ENCODE results near the gene ZG16. TPM values are rescaled to one million over a fixed set of nuclear protein-coding genes. Genes with fewer than 3 reads are reported as not detected.
A peak's percentile ranks its signal among the peaks of the same experiment; 100 is the strongest.

Gene ZG16
- total and polyA plus RNA-seq, 9 of the 15 experiments (the other 6 are each of a cell fraction or from before 2014, with no cell fraction given): 0.04 TPM; not detected in 8

- TF ChIP-seq PHTF2 (CRISPR knock-in tag; IDR thresholded peaks at IDR 0.05) (no peak), CSDE1 (IDR thresholded peaks at IDR 0.05) (no peak), NRF1 (conservative IDR thresholded peaks at IDR 0.05 in 1 of 2, IDR thresholded peaks at IDR 0.05 in 1 of 2) (no peak), ZNF263 (CRISPR knock-in tag; IDR thresholded peaks at IDR 0.05; ENCODE audit: borderline replicate concordance) (peak; percentile 34; the same call in 1 of the 2 replicates), RBM14 (IDR thresholded peaks at IDR 0.05; ENCODE audit: borderline replicate concordance, insufficient read depth, low read depth, low read length) (no peak), HDGF (IDR thresholded peaks at IDR 0.05) (0 out of 2 replicates have a peak, but pooled peaks have one; percentile 21), POLR2B (IDR thresholded peaks at IDR 0.05; ENCODE audit: low read depth, partially characterized antibody) (no peak), BRF1 (IDR thresholded peaks at IDR 0.05; ENCODE audit: borderline replicate concordance, extremely low read depth, insufficient read length) (no peak), BMI1 (IDR thresholded peaks at IDR 0.05; ENCODE audit: low read length) (no peak), MTA2 (IDR thresholded peaks at IDR 0.05; ENCODE audit: low read depth) (no peak), PTBP1 (IDR thresholded peaks at IDR 0.05; ENCODE audit: low read depth, low read length) (no peak), SOX6 (IDR thresholded peaks at IDR 0.05) (no peak), TARDBP (IDR thresholded peaks at IDR 0.05) (no peak), E2F3 (CRISPR knock-in tag; IDR thresholded peaks at IDR 0.05) (no peak), XRCC3 (IDR thresholded peaks at IDR 0.05) (no peak), BHLHE40 (IDR thresholded peaks at IDR 0.05; ENCODE audit: low read length) (no peak), POLR2G (IDR thresholded peaks at IDR 0.05; ENCODE audit: low read depth, low read length) (no peak), ZNF23 (CRISPR knock-in tag; IDR thresholded peaks at IDR 0.05) (no peak), USF2 (CRISPR knock-in tag; IDR thresholded peaks at IDR 0.05) (no peak), ZNF592 (IDR thresholded peaks at IDR 0.05) (no peak), PPARD (CRISPR knock-in tag; IDR thresholded peaks at IDR 0.05) (no peak), HMG20B (CRISPR knock-in tag; IDR thresholded peaks at IDR 0.05) (no peak), TAF15 (IDR thresholded peaks at IDR 0.05; ENCODE audit: low read depth, low read length) (no peak), MTF1 (CRISPR knock-in tag; IDR thresholded peaks at IDR 0.05; ENCODE audit: borderline replicate concordance) (no peak), BRD4 (IDR thresholded peaks at IDR 0.05) (no peak), NR2C2 (CRISPR knock-in tag; IDR thresholded peaks at IDR 0.05) (no peak), NR2C2 (tag; IDR thresholded peaks at IDR 0.05) (no peak), BDP1 (IDR thresholded peaks at IDR 0.05; ENCODE audit: insufficient read depth, insufficient read length) (no peak)
Measured at GRCh38 chr16:29816694-29817441, 38.8 kb downstream of the ZG16 start (continued).
